DMS153 treated with DMSO at 0.1 percent for 48 hours (cell line): Measurements from ENCODE around the gene WDR76.
"Not testable (repeated sequence)": the region's sequence is repeated elsewhere in the genome, so short reads cannot be mapped to it uniquely, and the experiment has no call there.

Experiments
- DNase-seq: peaks from one replicate; lab custom pipeline; 2025; ENCODE audit not compliant: unreplicated experiment; lab: John Stamatoyannopoulos, UW

The WDR76 gene

DNA sequence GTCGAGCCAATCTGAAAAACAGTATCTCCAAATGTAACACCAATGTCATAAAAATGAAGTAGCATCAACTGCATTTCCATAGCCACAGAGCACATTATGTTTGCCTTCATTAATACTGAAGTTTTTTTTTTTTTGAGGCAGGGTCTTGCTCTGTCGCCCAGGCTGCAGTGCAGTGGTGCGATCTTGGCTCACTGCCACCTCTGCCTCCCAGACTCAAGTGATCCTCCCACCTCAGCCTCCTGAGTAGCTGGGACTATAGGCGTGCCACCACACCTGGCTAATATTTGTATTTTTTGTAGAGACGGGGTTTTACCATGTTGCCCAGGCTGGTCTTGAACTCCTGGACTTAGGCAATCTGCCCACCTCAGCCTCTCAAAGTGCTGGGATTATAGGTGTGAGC lies 11.7 kb upstream of the WDR76 start:
- not testable (repeated sequence) for DNase-seq

DNA sequence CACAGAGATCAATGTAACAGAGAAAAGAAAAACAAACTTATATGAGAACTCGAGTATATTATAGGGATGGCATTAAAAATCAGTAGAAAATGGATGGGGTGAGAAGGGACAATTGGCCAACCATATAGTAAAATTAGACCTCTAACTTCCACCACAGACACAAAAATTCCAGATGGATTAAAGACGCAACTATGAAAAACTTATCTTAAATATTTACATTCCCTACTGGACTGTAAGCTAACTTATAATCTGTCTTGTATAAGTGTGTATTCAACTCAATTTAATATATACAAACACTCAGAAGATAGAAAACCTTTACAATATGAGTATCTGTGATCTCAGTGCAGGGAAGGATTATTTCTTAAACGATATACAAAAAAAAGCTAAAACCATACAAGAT lies 5.3 kb upstream of the WDR76 start:
- DNase-seq: no peak

DNA sequence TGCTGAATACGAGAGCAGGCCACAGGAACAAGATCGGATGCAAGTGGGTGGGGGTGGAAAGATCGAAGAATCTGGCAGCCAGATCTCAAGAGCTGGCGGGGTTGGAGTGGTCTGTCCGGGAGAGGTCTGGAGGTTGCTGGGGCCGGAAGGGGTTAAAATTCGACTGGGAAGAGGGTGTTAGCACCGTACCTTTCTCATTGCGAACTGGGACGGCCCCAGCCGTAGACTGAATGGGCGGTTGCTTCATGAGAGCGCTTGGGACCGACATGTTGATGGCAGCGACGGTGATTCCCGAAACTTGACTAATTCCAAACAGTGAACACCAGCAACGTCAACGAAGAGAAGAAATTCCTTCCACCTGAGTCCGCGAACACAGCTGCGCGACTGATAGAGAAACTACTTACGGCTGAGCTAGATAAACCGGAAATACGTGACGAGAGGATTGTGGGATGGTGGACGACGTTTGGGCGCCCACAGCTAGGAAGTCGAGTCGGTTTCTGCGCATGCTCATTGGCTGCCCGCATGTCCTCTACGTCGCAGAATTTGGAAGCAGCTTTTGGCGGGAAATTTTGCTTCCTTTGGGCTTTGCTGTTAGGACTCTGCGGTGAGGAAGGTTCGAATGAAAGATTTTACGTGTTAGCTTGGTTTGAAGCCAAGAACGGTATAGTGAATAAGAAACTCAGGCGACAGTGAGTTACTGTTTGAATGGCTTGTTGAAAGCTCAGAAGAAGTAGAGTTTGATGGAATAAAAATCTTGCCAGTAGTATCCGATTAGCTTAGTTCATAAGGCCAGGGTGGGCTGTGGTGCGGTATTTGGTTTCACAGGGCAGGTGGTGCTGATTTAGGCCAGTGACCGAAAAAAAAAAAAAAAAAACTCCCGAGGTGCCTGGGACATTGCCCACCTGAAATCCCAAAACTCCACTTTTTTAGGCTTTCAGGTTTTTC lies 2.2 kb upstream of the WDR76 start, which contains the start of gene MFAP1:
Gene MFAP1 (minus strand): TSS at position 389 of the 945 bp plus-strand sequence. CDS start 121 bp downstream, at position 268.
- peak; percentile 85 for DNase-seq

DNA sequence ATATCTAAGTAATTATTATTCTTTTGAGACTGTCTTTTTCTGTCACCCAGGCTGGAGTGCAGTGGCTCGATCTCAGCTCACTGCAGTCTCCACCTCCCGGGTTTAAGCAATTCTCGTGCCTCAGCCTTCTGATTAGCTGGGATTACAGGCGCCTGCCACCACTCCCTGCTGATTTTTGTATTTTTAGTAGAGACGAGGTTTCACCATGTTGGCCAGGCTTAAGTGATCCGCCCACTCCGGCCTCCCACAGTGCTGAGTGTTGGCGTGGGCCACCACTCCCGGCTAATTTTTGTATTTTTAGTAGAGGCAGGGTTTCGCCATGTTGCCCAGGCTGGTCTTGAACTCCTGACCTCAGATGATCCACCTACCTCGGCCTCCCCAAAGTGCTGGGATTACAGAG lies 1.5 kb upstream of the WDR76 start:
- not testable (repeated sequence) for DNase-seq

DNA sequence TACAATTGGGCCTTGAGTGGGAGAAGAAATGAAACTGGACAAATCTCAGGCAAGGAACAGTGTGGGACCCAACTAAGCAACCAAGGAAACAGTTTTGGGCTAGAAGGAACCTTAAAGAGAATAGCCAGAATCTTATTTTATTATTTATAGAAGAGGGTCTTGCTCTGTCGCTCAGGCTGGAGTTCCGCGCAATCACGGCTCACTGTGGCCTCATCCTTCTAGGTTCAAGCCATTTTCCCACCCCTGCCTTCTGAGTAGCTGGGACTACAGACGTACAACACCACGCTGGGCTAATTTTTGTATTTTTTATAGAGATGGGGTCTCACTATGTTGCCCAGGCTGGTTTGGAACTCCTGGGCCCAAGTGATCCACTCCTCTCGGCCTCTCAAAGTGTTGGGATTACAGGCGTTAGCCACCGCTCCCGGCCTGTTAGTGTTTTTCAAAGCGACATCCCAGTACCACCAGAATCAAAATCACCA lies 734 bp upstream of the WDR76 start:
- no peak for DNase-seq

DNA sequence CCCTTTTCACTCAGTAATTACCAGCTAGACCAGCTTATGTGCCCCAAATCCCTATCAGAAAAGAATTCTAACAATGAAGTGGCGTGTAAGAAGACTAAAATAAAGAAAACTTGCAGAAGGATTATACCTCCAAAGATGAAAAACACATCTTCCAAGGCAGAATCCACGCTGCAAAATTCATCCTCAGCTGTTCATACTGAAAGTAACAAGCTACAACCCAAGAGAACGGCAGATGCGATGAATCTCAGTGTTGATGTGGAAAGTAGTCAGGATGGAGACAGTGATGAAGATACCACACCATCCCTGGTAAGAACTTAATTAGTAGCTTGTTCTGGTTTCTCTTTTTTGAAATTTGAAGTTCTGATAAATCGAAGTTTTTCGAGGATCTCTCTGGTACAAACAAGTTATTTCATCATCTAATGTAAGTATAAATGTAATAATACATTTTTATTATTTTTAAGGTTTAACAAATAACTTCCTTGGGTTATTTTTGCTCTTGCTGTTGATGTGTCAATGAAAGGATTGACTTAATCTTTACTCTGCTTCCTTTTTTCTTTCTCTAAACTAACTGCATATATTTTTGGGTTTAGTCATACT lies 1.4 kb downstream of the WDR76 start:
- DNase-seq: no peak

DNA sequence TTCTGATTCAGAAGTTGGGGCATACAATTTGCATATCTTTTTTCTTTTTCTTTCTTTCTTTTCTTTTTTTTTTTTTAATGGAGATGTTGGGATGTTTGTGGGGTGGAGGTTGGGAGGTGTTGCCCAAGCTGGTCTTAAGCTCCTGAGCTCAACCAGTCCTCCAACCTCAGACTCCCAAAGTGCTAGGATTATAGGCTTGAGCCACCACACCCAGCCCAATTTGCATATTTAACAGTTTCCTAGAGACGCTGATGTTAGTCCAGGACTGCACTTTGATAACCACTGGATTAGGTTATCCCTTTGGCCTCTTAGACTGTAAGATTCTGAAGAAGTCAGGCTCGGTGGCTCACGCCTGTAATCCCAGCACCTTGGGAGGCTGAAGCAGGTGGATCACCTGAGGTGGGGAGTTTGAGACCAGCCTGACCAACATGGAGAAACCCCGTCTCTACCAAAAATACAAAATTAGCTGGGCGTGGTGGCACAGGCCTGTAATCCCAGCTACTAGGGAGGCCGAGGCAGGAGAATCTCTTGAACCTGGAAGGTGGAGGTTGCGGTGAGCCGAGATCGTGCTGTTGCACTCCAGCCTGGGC lies 3.2 kb downstream of the WDR76 start:
- not testable (repeated sequence) for DNase-seq

DNA sequence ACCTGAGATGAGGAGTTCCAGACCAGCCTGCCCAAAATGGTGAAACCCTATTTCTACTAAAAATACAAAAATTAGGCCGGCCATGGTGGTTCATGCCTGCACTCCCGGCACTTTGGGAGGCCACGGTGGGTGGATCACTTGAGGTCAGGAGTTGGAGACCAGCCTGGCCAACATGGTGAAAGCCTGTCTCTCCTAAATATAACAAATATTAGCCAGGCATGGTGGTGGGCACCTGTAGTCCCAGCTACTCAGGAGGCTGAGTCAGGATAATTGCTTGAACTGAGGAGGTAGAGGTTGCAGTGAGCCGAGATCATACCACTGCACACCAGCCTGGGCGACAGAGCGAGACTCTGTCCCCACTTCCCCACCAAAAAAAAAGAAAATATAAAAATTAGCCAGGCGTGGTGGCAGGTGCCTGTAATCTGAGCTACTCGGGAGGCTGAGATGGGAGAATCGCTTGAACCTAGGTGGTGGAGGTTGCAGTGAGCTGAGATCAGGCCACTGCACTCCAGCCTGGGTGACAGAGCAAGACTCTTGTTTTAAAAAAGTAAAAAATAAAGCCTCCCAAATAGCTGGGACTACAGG lies 4.0 kb downstream of the WDR76 start:
- not testable (repeated sequence) for DNase-seq

DNA sequence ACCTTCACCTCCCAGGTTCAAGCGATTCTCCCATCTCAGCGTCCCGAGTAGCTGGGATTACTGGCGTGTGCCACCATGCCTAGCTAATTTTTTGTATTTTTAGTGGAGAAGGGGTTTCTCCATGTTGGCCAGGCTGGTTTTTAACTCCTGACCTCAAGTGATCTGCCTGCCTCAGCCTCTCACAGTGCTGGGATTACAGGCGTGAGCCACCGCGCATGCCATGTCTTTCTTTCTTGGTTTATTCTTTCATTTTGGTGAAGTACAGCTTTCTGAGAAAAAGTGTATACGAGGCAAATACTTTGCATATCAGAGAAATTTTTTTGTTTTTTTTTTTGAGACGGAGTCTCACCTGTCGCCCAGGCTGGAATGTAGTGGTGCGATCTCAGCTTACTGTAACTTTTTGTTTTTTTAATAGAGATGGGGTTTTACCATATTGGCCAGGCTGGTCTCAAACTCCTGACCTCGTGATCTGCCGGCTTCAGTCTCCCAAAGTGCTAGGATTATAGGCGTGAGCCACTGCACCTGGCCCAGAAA lies 4.8 kb downstream of the WDR76 start:
- not testable (repeated sequence) for DNase-seq

DNA sequence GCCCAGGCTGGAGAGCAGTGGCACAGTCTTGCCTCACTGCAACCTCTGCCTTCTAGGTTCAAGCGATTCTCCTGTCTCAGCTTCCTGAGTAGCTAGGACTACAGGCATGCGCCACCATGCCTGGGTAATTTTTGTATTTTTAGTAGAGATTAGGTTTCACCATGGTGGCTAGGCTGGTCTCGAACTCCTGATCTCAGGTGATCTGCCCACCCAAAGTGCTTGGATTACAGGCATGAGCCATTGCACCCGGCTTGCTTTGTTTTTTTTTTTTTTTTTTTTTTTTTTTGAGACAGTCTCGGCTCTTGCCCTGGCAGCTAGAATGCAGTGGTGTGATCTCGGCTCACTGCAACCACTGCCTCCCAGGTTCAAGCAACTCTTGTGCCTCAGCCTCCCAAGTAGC lies 5.7 kb downstream of the WDR76 start:
- not testable (repeated sequence) for DNase-seq

DNA sequence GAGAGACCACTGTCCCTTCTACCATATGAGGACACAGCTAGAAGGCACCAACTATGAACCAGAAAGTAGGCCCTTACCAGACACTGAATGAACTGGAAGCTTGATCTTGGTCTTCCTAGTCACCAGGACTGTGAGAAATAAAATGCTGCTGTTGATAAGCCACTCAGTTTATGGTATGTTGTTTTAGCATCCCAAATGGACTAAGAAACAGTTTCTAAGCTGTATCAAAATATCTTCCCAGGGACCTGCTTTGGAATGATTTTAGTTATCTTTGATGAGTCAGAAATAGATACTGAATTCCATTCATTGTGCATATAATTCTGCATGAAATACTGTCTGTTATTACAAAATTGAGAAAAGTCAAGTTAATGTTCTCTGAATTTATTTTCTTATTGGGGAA lies 18.6 kb downstream of the WDR76 start:
- DNase-seq: no peak

DNA sequence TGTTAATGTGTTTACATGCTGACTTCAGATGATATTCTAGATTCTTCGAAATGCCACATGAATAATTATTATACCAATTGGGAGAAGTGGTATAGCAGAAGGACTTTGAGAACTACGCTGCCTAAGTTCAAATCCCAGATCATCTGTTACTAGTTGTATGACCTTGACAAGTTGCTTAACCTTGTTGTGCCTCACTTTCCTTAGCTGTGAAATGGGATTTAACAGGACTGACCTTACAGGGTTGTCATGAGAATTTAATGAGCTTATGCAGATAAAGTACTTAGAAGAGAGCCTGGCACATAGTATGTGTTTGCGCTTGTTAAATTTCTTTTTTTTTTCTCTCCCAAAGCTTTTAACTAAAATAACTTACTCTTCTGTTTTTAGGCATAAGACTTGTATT lies 24.4 kb downstream of the WDR76 start:
- DNase-seq: no peak

DNA sequence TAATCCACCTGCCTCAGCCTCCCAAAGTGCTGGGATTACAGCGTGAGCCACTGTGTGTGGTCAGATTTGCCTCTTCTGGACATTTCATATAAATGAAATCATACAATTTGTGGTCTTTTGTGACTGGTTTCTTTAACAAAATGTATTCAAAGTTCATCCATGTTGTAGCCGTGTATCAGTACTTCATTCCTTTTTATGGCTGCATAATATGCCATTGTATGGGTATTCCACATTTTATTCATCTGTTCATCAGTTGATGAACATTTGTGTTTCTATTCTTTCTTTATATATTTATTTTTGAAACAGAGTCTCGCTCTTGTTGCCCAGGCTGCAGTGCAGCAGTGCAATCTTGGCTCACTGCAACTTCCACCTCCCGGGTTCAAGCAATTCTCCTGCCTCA lies 25.8 kb downstream of the WDR76 start:
- no peak for DNase-seq

DNA sequence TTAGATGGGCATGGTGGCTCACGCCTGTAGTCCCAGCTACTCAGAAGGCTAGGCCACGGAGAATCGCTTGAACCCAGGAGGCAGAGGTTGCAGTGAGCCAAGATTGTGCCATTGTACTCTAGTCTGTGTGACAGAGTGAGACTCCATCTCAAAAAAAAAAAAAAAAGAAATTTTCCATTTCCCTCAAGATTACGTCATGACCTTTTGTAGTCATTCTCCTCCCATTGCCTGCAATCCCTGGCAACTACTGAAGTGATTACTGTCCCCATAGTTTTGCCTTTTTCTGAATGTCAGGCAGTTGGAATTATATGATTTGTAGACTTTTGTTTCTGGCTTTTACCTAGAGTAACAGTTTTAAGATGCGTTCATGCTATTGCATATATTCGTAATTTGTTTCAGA lies 28.0 kb downstream of the WDR76 start:
- DNase-seq: no peak

DNA sequence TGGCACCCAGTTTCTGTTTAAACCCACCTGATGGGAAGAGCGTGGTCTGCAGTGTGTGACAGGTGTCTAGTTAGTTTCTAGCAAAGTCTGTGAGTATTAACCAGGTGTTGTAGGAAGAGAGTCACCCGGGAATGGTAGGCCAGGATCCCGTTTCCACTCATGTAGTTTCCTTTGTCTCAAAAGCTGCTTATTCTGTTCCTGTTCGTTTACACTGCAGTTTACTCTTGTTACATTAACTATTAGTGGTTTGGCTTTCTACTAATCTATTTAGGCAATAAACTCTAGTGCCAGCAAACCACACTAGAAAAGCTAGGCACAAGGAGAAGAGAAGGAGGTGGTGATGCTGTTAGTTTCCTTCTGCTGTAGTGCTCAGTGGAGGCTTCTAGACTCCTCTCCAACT lies 32.7 kb downstream of the WDR76 start:
- no peak for DNase-seq

DNA sequence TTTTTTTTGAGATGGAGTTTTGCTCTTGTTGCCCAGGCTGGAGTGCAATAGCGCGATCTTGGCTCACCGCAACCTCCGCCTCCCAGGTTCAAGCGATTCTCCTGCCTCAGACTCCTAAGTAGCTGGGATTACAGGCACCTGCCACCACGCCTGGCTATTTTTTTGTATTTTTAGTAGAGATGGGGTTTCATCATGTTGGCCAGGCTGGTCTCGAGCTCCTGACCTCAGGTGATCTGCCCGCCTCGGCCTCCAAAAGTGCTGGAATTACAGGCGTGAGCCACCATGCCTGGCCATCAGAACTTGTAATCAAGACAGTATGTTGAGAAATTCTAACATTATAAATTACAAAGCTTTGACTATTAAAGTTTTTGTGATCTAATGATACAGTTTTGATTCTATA lies 39.8 kb downstream of the WDR76 start:
- DNase-seq: not testable (repeated sequence)

DNA sequence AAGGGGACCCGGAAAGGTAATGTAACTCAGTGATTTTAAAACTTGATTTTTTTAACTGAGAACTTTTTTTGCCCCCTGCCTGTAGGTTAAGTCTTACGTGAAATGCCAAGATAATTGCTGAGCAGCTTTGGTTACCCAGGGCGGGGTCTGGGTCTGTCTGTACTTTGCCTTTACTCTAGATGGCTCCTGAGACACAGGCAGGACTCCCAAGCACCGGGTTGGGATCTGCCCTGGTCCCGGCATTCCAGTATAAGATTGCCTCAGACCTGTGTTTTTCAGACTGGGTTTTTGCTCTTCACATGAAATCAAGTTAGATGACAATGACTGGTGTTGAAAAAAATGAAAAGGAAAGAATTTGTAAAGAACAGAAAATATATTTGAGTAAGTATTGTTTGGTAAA lies 40.3 kb downstream of the WDR76 start:
- DNase-seq: no peak

DNA sequence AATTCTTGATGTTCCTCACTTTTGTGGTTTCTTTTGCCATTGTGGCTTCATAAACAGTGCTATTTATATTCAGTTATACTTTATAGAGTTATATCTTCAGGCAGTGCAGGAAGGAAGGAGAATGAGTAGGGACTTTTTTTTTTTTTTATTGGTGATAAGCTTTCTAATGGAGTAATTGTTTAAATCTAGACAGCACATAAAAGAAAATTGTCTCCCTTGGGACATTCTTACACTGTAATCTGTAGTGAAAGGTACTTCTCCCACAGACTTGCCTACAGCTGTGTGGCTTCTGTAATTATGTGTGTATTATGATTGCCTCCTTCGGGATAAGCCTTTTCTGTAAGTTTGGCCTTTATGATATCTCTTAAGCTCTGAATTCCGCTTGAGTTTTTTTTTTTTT lies 41.6 kb downstream of the WDR76 start:
- no peak for DNase-seq

DNA sequence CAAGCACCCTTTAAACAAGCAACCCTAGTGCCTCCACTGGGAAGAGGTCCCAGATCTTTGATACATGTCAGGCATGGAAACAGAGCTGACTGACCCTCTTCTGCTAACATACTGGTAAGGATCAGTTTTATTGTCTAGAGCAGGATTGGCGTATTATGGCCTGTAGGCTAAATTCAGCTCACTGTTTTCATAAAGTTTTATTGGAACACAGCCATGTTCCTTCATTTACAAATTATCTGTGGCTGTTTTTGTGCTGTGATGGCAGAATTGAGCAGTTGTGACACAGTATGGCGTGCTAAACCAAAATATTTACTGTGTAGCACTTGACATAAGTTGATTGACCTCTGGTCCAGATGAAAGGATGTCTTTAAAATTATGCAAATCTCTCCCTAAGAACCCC lies 45.0 kb downstream of the WDR76 start:
- no peak for DNase-seq

DNA sequence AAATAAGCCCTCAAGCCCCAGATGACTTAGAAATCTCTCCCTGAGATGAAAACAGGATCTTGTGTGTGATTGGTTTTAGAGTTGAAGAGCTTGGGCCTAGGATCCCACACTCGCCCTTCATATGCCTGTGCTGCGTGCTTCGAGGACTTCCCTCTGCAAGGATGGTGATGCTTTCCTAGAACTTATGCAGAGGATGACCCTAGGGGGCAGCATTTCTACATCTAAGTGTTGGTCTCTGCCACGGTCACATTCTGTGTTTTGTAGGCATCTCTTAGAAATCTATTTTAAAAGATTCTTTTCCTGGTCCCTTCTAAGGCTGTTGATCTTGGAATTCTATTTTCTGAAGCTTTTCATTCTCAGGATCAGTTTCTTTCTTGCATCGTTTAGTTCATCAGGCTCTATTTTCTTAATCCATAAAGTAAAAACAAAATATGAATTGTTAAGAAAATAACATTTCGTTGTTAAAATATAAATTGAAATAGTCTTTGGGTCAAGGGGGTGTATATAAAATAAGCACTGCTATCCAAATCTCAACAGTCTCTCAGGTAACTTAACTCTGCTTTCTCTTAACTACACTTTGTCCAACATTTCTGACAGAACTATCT lies 45.7 kb downstream of the WDR76 start:
- DNase-seq: no peak

DNA sequence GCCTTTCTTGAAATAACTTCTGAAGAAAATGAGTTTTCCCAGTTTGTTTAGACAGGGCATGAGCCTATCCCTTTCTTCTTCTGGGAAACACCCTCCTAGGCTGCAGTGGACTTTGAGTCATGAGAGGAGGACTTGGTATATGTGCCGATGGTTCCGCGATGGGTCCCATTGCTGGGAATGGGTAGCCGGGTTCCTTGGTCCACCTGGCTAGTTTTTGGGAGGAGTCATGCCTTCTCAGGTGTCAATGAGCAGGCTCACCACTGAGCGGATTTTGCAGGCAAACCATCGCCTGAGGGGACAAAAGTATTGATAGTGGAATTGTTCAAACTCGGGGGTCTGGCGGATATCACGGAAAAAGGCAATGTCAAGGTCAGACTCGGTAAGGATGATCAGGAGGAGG lies 46.8 kb downstream of the WDR76 start:
- DNase-seq: no peak
